T-helper 1 cell treated with Interleukin-12 subunit alpha and Interleukin-12 subunit beta and Interleukin-4 antibody, amounts not matched to agents 30 μg/mL and 1 μg/mL, for 36 hours (primary cell): ENCODE measurements around the gene HMCN1.
"Not testable (repeated sequence)": the region's sequence is repeated elsewhere in the genome, so short reads cannot be mapped to it uniquely, and the experiment has no call there.

Source experiments
- H3K27ac Mint-ChIP-seq: one replicate; pipeline ENCODE4 v1.8.0; 2021; ENCODE audit warnings: mild to moderate bottlenecking, mixed read lengths
- H3K27me3 Mint-ChIP-seq: one replicate; pipeline ENCODE4 v1.8.0; 2021; ENCODE audit warnings: low read depth, mixed read lengths
- H3K36me3 Mint-ChIP-seq: one replicate; pipeline ENCODE4 v1.8.0; 2021; ENCODE audit warnings: low read depth, mixed read lengths
- H3K4me1 Mint-ChIP-seq: one replicate; pipeline ENCODE4 v1.8.0; 2021; ENCODE audit warnings: low read depth, mixed read lengths
- H3K4me3 Mint-ChIP-seq: one replicate; pipeline ENCODE4 v1.8.0; 2021; ENCODE audit warnings: mild to moderate bottlenecking, moderate library complexity, mixed read lengths
- H3K9me3 Mint-ChIP-seq: one replicate; pipeline ENCODE4 v1.8.0; 2021; ENCODE audit warnings: mixed read lengths

HMCN1 gene

DNA sequence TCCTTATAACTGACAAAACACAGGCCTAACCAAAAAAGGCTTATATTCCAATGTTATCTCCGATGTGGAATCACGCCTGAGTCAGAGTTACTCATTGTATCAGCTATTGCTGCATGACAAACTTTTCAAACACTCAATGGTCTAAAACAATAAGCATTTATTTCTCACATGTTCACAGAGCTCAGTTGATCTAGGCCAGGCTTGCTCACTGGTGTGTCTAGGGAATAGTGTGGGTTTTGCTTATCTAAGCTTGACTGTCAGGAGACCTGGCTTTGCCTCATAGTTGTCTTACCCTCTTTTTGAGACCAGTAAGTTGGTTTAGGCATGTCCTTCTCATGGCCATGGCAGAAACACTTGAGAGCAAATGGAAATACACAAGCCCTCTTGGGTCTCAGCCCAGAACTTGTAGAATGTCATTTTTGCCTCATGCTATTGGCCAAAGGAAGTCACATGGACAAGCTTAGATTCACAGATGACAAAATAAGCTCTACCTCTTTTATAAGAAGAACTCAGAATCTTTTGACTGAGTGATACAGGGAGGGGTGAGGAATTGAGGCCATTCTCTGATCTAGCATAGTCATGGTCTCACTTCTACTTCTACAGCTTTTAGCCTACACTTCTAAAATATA, 130.8 kb downstream of the HMCN1 start:
- Mint-ChIP-seq H3K27me3 (no peaks in the 10 kb centered on the region), H3K36me3 (no peaks in the 10 kb centered on the region), H3K9me3 (no peaks in the 10 kb centered on the region), H3K4me1 (no peaks in the 10 kb centered on the region), H3K4me3 (no peak overlapping the region), H3K27ac (no peak overlapping the region)

DNA sequence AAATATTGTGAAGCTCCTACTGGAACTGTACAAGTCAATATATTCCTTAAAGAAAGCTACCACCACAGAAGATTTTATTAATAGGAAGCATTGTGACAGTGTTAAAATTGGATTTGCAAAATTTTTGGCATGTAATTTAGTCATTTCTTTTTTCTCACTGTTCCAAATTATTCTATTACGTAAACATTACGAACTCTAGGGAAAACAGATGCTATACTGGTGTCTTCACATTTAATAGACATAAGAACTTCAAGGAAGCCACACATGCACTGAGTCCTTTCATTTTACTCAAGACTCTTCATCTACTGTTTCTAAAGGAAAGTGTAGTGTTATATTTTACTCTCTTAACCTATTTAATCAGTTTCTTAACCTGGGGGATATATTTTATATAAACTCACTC, 135.4 kb downstream of the HMCN1 start:
- no peaks in the 10 kb centered on the region for H3K36me3 Mint-ChIP-seq
- no peaks in the 10 kb centered on the region for H3K4me1 Mint-ChIP-seq
- H3K9me3 Mint-ChIP-seq: no peaks in the 10 kb centered on the region
- no peak overlapping the region for H3K27ac Mint-ChIP-seq
- H3K27me3 Mint-ChIP-seq: no peaks in the 10 kb centered on the region
- H3K4me3 Mint-ChIP-seq: no peak overlapping the region

- Mint-ChIP-seq H3K4me1 (no peaks in the 10 kb centered on the region), H3K36me3 (no peaks in the 10 kb centered on the region), H3K9me3 (no peaks in the 10 kb centered on the region), H3K27me3 (no peaks in the 10 kb centered on the region), H3K27ac (no peak overlapping the region), H3K4me3 (no peak overlapping the region)
Measured at GRCh38 chr1:185871627-185872150, 137.5 kb downstream of the HMCN1 start.

DNA sequence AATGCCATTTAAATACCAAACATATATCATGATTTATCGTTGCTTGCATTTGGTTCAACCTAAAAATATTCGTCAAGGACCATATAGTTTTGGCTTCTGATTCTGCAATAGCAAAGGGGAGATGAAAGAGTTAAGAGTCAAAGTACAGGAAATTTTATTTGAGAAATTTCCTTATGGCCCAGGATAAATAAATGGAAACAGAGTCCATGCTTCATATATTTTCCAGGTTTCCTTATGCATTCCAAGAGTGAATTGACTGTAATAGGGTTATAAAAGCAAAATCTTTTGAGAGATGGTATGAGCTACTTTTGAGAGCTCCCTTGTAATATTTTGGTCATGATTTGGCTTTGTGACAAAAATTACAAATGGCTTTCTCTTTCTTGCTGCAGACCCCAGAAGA, 140.1 kb downstream of the HMCN1 start:
- Mint-ChIP-seq H3K27me3 (no peaks in the 10 kb centered on the region), H3K4me1 (no peaks in the 10 kb centered on the region), H3K27ac (no peak overlapping the region), H3K36me3 (no peaks in the 10 kb centered on the region), H3K4me3 (no peak overlapping the region), H3K9me3 (no peaks in the 10 kb centered on the region)

- Mint-ChIP-seq H3K36me3 (no peaks in the 10 kb centered on the region), H3K4me1 (no peaks in the 10 kb centered on the region), H3K4me3 (no peak overlapping the region), H3K27me3 (peaks cover 4% of the 10 kb centered on the region), H3K9me3 (no peaks in the 10 kb centered on the region), H3K27ac (no peak overlapping the region)
Measured at GRCh38 chr1:185880330-185880729, 146.1 kb downstream of the HMCN1 start.

DNA sequence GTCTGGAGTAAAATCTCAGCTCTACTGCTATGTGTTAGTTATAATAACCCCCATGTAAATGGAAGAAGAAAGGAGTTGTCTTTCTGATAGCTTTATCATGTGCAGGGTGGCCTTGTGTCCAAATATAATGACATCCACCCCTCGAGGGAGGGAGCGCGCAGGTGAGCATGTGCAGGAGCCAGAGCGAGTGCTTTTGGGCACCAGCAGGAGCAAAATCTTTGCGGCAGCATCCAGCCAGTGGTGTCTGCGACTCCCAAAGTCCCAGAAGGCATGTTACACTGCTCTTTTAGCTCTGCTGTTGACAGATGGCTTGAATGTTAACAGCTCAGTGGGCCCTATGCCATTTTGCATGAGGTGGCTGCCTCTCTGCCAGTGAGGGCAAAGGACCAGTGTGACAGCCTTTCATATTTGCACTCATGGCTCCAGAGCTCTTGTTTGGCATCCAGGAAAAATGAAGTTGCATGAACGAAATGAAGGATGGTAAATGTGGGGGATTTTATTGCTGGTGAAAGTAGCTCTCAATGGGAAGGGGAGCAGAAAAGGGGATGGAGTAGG, 146.7 kb downstream of the HMCN1 start:
- no peaks in the 10 kb centered on the region for H3K9me3 Mint-ChIP-seq
- no peaks in the 10 kb centered on the region for H3K4me1 Mint-ChIP-seq
- no peaks in the 10 kb centered on the region for H3K36me3 Mint-ChIP-seq
- no peak overlapping the region for H3K27ac Mint-ChIP-seq
- H3K4me3 Mint-ChIP-seq: no peak overlapping the region
- H3K27me3 Mint-ChIP-seq: peaks cover 4% of the 10 kb centered on the region

DNA sequence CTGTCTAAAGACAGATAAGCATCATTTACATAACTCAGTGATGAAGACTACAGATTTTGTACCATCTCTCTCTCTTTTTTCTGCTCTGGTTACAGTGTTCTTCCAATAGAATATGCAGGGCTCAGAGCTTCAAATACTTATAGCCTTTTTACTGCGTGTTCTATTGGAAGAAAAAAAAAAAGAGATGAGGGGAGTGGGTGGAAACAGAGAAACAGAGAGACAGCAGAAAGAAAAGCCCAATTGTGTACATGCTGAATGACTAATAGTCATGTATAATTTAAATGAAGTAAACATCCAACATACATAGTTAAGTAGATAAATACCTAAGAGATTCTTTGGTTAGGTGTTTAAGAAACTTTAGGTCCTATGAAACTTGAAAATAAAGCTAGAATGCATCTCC, 151.9 kb downstream of the HMCN1 start:
- Mint-ChIP-seq H3K27me3 (peaks cover 4% of the 10 kb centered on the region), H3K9me3 (no peaks in the 10 kb centered on the region), H3K36me3 (no peaks in the 10 kb centered on the region), H3K4me1 (no peaks in the 10 kb centered on the region), H3K27ac (no peak overlapping the region), H3K4me3 (no peak overlapping the region)

GRCh38 chr1:185886671-185887070, 152.5 kb downstream of the HMCN1 start:
- no peak overlapping the region for H3K27ac Mint-ChIP-seq
- H3K36me3 Mint-ChIP-seq: no peaks in the 10 kb centered on the region
- H3K4me3 Mint-ChIP-seq: no peak overlapping the region
- H3K4me1 Mint-ChIP-seq: no peaks in the 10 kb centered on the region
- H3K27me3 Mint-ChIP-seq: peaks cover 4% of the 10 kb centered on the region
- no peaks in the 10 kb centered on the region for H3K9me3 Mint-ChIP-seq

GRCh38 chr1:185892831-185893403, 158.7 kb downstream of the HMCN1 start:
- H3K9me3 Mint-ChIP-seq, H3K4me3 Mint-ChIP-seq, H3K27me3 Mint-ChIP-seq, H3K27ac Mint-ChIP-seq, H3K36me3 Mint-ChIP-seq, H3K4me1 Mint-ChIP-seq: not testable (repeated sequence)

DNA sequence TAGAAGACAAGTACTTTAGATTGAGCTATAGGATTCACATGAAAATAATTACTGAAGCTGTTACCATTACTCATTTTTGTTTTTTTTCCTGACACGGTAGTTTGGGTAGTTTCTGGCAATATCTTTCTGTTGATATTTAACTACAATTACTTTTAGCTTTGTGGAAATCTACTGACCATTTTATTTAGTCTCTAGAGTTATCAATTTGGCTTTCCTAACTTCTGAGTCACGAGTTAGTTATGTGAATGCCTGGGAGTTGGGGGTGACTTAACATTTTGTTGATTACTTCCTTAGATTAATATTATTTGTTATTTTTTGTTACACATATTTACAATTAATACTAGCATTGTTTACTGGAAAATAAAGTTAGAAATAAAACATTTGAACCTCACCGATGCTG, 160.6 kb downstream of the HMCN1 start:
- H3K27me3 Mint-ChIP-seq: no peaks in the 10 kb centered on the region
- H3K27ac Mint-ChIP-seq: no peak overlapping the region
- no peaks in the 10 kb centered on the region for H3K9me3 Mint-ChIP-seq
- H3K4me3 Mint-ChIP-seq: no peak overlapping the region
- no peaks in the 10 kb centered on the region for H3K36me3 Mint-ChIP-seq
- H3K4me1 Mint-ChIP-seq: no peaks in the 10 kb centered on the region

DNA sequence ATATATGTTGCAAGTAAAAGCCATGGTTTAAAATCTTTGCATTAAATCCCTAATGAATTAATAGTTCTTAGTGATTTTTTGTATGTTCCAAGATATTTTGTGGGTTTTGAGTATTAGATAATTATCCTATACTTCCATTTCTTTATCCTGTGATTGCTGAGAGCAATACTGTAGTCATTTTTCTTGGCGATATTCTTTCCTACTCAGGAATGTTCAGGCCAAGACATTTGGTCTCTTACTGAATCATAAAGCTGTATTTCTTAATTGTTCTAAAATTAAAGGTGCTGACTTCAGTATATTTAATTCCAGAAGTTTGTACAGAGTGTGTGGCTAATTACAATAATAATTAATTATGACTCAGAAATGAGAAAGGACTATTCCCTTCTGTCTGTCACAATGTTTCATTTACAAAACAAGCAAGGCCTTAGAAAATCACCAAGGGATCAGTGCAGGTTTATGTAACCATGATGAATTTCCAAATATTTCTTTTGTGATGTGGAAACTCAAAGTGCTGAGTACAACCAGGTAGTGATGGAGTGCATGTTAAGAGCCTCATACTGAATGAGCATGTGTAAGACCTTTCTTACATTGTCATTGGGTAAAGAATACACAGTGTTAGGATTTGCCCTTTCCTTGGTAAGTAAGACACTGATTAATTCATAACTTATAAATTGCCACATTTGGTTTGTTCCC, 161.2 kb downstream of the HMCN1 start:
- no peaks in the 10 kb centered on the region for H3K36me3 Mint-ChIP-seq
- no peak overlapping the region for H3K4me3 Mint-ChIP-seq
- no peaks in the 10 kb centered on the region for H3K4me1 Mint-ChIP-seq
- H3K9me3 Mint-ChIP-seq: no peaks in the 10 kb centered on the region
- no peak overlapping the region for H3K27ac Mint-ChIP-seq
- H3K27me3 Mint-ChIP-seq: peaks cover 4% of the 10 kb centered on the region

GRCh38 chr1:185896863-185897262, 162.7 kb downstream of the HMCN1 start:
- Mint-ChIP-seq H3K4me3 (no peak overlapping the region), H3K4me1 (no peaks in the 10 kb centered on the region), H3K27me3 (peaks cover 7% of the 10 kb centered on the region), H3K27ac (no peak overlapping the region), H3K9me3 (no peaks in the 10 kb centered on the region), H3K36me3 (no peaks in the 10 kb centered on the region)

- H3K4me3 Mint-ChIP-seq: no peak overlapping the region
- H3K36me3 Mint-ChIP-seq: no peaks in the 10 kb centered on the region
- H3K4me1 Mint-ChIP-seq: no peaks in the 10 kb centered on the region
- H3K27me3 Mint-ChIP-seq: peaks cover 6% of the 10 kb centered on the region
- no peak overlapping the region for H3K27ac Mint-ChIP-seq
- H3K9me3 Mint-ChIP-seq: no peaks in the 10 kb centered on the region
Measured at GRCh38 chr1:185906186-185906585, 172.0 kb downstream of the HMCN1 start.

- Mint-ChIP-seq H3K27ac (no peak overlapping the region), H3K36me3 (no peaks in the 10 kb centered on the region), H3K27me3 (peaks cover 5% of the 10 kb centered on the region), H3K4me3 (no peak overlapping the region), H3K4me1 (no peaks in the 10 kb centered on the region), H3K9me3 (no peaks in the 10 kb centered on the region)
Measured at GRCh38 chr1:185907246-185907645, 173.1 kb downstream of the HMCN1 start.

- no peaks in the 10 kb centered on the region for H3K27me3 Mint-ChIP-seq
- H3K4me3 Mint-ChIP-seq: no peak overlapping the region
- H3K27ac Mint-ChIP-seq: no peak overlapping the region
- no peaks in the 10 kb centered on the region for H3K4me1 Mint-ChIP-seq
- H3K9me3 Mint-ChIP-seq: no peaks in the 10 kb centered on the region
- H3K36me3 Mint-ChIP-seq: no peaks in the 10 kb centered on the region
Measured at GRCh38 chr1:185911978-185912377, 177.8 kb downstream of the HMCN1 start.
